HEK293T (cell line): ENCODE results near the gene C14orf119.

Experiments
- ARNT ChIP-seq: fragments of 450-650 bp; IDR thresholded peaks from 2 replicates; pipeline ENCODE4 v1.6.1; 2017; ENCODE audit warnings: mild to moderate bottlenecking
- FOXA1 ChIP-seq: fragments of 450-650 bp; IDR thresholded peaks from 2 replicates; pipeline ENCODE4 v1.6.1; 2016; ENCODE audit warnings: mild to moderate bottlenecking
- HDGF ChIP-seq: fragments of 450-650 bp; IDR thresholded peaks from 2 replicates; pipeline ENCODE4 v1.6.1; 2017; ENCODE audit warnings: antibody characterized with exemption, borderline replicate concordance

GRCh38 chr14:23142826-23143225 lies 47.5 kb downstream of the C14orf119 start:
- TF ChIP-seq ARNT (no peak), FOXA1 (no peak), HDGF (no peak)
